Measurements from ENCODE around the gene ZNF697.
"Not testable (repeated sequence)": the region's sequence is repeated elsewhere in the genome, so short reads cannot be mapped to it uniquely, and the experiment has no call there.

ZNF697 gene

GRCh38 chr1:119606394-119606793 is 41.7 kb downstream of the ZNF697 start:
- Mint-ChIP-seq H3K4me3 (no peak overlapping the region), H3K36me3 (ENCODE audit: low read depth) (no peaks in the 10 kb centered on the region), H3K27me3 (peaks cover 16% of the 10 kb centered on the region), H3K4me1 (ENCODE audit: low read depth) (no peaks in the 10 kb centered on the region), H3K27ac (no peak overlapping the region), H3K9me3 (no peaks in the 10 kb centered on the region)

GRCh38 chr1:119605686-119606085 is 42.4 kb downstream of the ZNF697 start:
- Mint-ChIP-seq H3K4me1 (ENCODE audit: low read depth) (no peaks in the 10 kb centered on the region), H3K9me3 (no peaks in the 10 kb centered on the region), H3K27ac (no peak overlapping the region), H3K4me3 (no peak overlapping the region), H3K36me3 (ENCODE audit: low read depth) (no peaks in the 10 kb centered on the region), H3K27me3 (peaks cover 13% of the 10 kb centered on the region)

GRCh38 chr1:119605080-119605479 is 43.0 kb downstream of the ZNF697 start:
- H3K27ac Mint-ChIP-seq; H3K36me3 Mint-ChIP-seq (ENCODE audit: low read depth); H3K9me3 Mint-ChIP-seq; H3K4me1 Mint-ChIP-seq (ENCODE audit: low read depth); H3K4me3 Mint-ChIP-seq: not testable (repeated sequence)
- H3K27me3 Mint-ChIP-seq = peaks cover 10% of the 10 kb centered on the region

GRCh38 chr1:119603695-119604094 is 44.4 kb downstream of the ZNF697 start:
- Mint-ChIP-seq H3K27ac (no peak overlapping the region), H3K4me3 (no peak overlapping the region), H3K4me1 (ENCODE audit: low read depth) (no peaks in the 10 kb centered on the region), H3K9me3 (no peaks in the 10 kb centered on the region), H3K36me3 (ENCODE audit: low read depth) (no peaks in the 10 kb centered on the region), H3K27me3 (peaks cover 10% of the 10 kb centered on the region)

GRCh38 chr1:119603241-119603640 is 44.8 kb downstream of the ZNF697 start:
- not testable (repeated sequence) for H3K4me3 Mint-ChIP-seq; H3K9me3 Mint-ChIP-seq; H3K36me3 Mint-ChIP-seq (ENCODE audit: low read depth); H3K27ac Mint-ChIP-seq; H3K4me1 Mint-ChIP-seq (ENCODE audit: low read depth)
- H3K27me3 Mint-ChIP-seq = peaks cover 10% of the 10 kb centered on the region

GRCh38 chr1:119602789-119603188 is 45.3 kb downstream of the ZNF697 start:
- not testable (repeated sequence) for H3K36me3 Mint-ChIP-seq (ENCODE audit: low read depth)

GRCh38 chr1:119602169-119602568 is 45.9 kb downstream of the ZNF697 start:
- Mint-ChIP-seq H3K4me3 (no peak overlapping the region), H3K27ac (no peak overlapping the region), H3K4me1 (ENCODE audit: low read depth) (no peaks in the 10 kb centered on the region), H3K27me3 (peaks cover 10% of the 10 kb centered on the region), H3K36me3 (ENCODE audit: low read depth) (no peaks in the 10 kb centered on the region), H3K9me3 (no peaks in the 10 kb centered on the region)

More at GRCh38 chr1:119602789-119603188, 45.3 kb downstream of the ZNF697 start:
- not testable (repeated sequence) for H3K4me3 Mint-ChIP-seq; H3K27ac Mint-ChIP-seq; H3K9me3 Mint-ChIP-seq; H3K4me1 Mint-ChIP-seq (ENCODE audit: low read depth)
- H3K27me3 Mint-ChIP-seq = peaks cover 10% of the 10 kb centered on the region

GRCh38 chr1:119600976-119601375 is 47.1 kb downstream of the ZNF697 start:
- Mint-ChIP-seq H3K27me3 (peaks cover 5% of the 10 kb centered on the region), H3K4me1 (ENCODE audit: low read depth) (no peaks in the 10 kb centered on the region), H3K9me3 (no peaks in the 10 kb centered on the region), H3K36me3 (ENCODE audit: low read depth) (no peaks in the 10 kb centered on the region), H3K4me3 (no peak overlapping the region), H3K27ac (no peak overlapping the region)

- H3K27ac Mint-ChIP-seq = no peak overlapping the region
- H3K27me3 Mint-ChIP-seq = peaks cover 5% of the 10 kb centered on the region
- H3K9me3 Mint-ChIP-seq = no peaks in the 10 kb centered on the region
- H3K36me3 Mint-ChIP-seq (ENCODE audit: low read depth) = no peaks in the 10 kb centered on the region
- H3K4me3 Mint-ChIP-seq = no peak overlapping the region
- H3K4me1 Mint-ChIP-seq (ENCODE audit: low read depth) = no peaks in the 10 kb centered on the region
Measured at GRCh38 chr1:119600561-119600960, 47.5 kb downstream of the ZNF697 start.

- no peaks in the 10 kb centered on the region for H3K9me3 Mint-ChIP-seq
- H3K4me3 Mint-ChIP-seq = no peak overlapping the region
- H3K27me3 Mint-ChIP-seq = no peaks in the 10 kb centered on the region
- no peaks in the 10 kb centered on the region for H3K4me1 Mint-ChIP-seq (ENCODE audit: low read depth)
- H3K36me3 Mint-ChIP-seq (ENCODE audit: low read depth) = no peaks in the 10 kb centered on the region
- H3K27ac Mint-ChIP-seq = no peak overlapping the region
Measured at GRCh38 chr1:119595606-119596005, 52.5 kb downstream of the ZNF697 start.

GRCh38 chr1:119595168-119595567 is 52.9 kb downstream of the ZNF697 start:
- H3K27ac Mint-ChIP-seq = no peak overlapping the region
- H3K36me3 Mint-ChIP-seq (ENCODE audit: low read depth) = no peaks in the 10 kb centered on the region
- H3K4me1 Mint-ChIP-seq (ENCODE audit: low read depth) = no peaks in the 10 kb centered on the region
- H3K4me3 Mint-ChIP-seq = no peak overlapping the region
- no peaks in the 10 kb centered on the region for H3K27me3 Mint-ChIP-seq
- H3K9me3 Mint-ChIP-seq = no peaks in the 10 kb centered on the region

- no peaks in the 10 kb centered on the region for H3K4me1 Mint-ChIP-seq (ENCODE audit: low read depth)
- no peaks in the 10 kb centered on the region for H3K27me3 Mint-ChIP-seq
- no peak overlapping the region for H3K27ac Mint-ChIP-seq
- H3K9me3 Mint-ChIP-seq = no peaks in the 10 kb centered on the region
- no peak overlapping the region for H3K4me3 Mint-ChIP-seq
- H3K36me3 Mint-ChIP-seq (ENCODE audit: low read depth) = no peaks in the 10 kb centered on the region
Measured at GRCh38 chr1:119594376-119594775, 53.7 kb downstream of the ZNF697 start.

GRCh38 chr1:119593805-119594204 is 54.3 kb downstream of the ZNF697 start:
- Mint-ChIP-seq H3K36me3 (ENCODE audit: low read depth) (no peaks in the 10 kb centered on the region), H3K4me1 (ENCODE audit: low read depth) (no peaks in the 10 kb centered on the region), H3K9me3 (no peaks in the 10 kb centered on the region), H3K27me3 (peaks cover 2% of the 10 kb centered on the region), H3K4me3 (no peak overlapping the region), H3K27ac (no peak overlapping the region)

GRCh38 chr1:119590393-119590792 is 57.7 kb downstream of the ZNF697 start:
- H3K4me1 Mint-ChIP-seq (ENCODE audit: low read depth) = no peaks in the 10 kb centered on the region
- no peaks in the 10 kb centered on the region for H3K9me3 Mint-ChIP-seq
- no peak overlapping the region for H3K27ac Mint-ChIP-seq
- H3K36me3 Mint-ChIP-seq (ENCODE audit: low read depth) = no peaks in the 10 kb centered on the region
- H3K27me3 Mint-ChIP-seq = peaks cover 6% of the 10 kb centered on the region
- H3K4me3 Mint-ChIP-seq = no peak overlapping the region

GRCh38 chr1:119588621-119589020 is 59.4 kb downstream of the ZNF697 start:
- Mint-ChIP-seq H3K36me3 (ENCODE audit: low read depth) (no peaks in the 10 kb centered on the region), H3K4me3 (no peak overlapping the region), H3K27me3 (peaks cover 6% of the 10 kb centered on the region), H3K4me1 (ENCODE audit: low read depth) (no peaks in the 10 kb centered on the region), H3K27ac (no peak overlapping the region), H3K9me3 (no peaks in the 10 kb centered on the region)

GRCh38 chr1:119587341-119587740 is 60.7 kb downstream of the ZNF697 start:
- Mint-ChIP-seq H3K27me3 (peaks cover 6% of the 10 kb centered on the region), H3K36me3 (ENCODE audit: low read depth) (no peaks in the 10 kb centered on the region), H3K9me3 (no peaks in the 10 kb centered on the region), H3K4me3 (no peak overlapping the region), H3K27ac (no peak overlapping the region), H3K4me1 (ENCODE audit: low read depth) (no peaks in the 10 kb centered on the region)

GRCh38 chr1:119585801-119586200 is 62.3 kb downstream of the ZNF697 start:
- not testable (repeated sequence) for H3K4me3 Mint-ChIP-seq; H3K27ac Mint-ChIP-seq; H3K27me3 Mint-ChIP-seq; H3K4me1 Mint-ChIP-seq (ENCODE audit: low read depth); H3K36me3 Mint-ChIP-seq (ENCODE audit: low read depth); H3K9me3 Mint-ChIP-seq

Measured in stimulated activated naive CD8-positive, alpha-beta T cell treated with anti-CD3 and anti-CD28 coated beads, Interleukin-15, Interleukin-2, amounts not matched to agents 100 ng/mL and 50 ng/mL, for 24 hours (primary cell).